NCI-H2029 treated with DMSO at 0.1 percent for 48 hours (cell line): ENCODE data around the gene CDA.
"Not testable (repeated sequence)": the region's sequence is repeated elsewhere in the genome, so short reads cannot be mapped to it uniquely, and the experiment has no call there.

Experiments
- DNase-seq: peaks from one replicate; lab custom pipeline; 2025; lab: John Stamatoyannopoulos, UW

Gene CDA

DNA sequence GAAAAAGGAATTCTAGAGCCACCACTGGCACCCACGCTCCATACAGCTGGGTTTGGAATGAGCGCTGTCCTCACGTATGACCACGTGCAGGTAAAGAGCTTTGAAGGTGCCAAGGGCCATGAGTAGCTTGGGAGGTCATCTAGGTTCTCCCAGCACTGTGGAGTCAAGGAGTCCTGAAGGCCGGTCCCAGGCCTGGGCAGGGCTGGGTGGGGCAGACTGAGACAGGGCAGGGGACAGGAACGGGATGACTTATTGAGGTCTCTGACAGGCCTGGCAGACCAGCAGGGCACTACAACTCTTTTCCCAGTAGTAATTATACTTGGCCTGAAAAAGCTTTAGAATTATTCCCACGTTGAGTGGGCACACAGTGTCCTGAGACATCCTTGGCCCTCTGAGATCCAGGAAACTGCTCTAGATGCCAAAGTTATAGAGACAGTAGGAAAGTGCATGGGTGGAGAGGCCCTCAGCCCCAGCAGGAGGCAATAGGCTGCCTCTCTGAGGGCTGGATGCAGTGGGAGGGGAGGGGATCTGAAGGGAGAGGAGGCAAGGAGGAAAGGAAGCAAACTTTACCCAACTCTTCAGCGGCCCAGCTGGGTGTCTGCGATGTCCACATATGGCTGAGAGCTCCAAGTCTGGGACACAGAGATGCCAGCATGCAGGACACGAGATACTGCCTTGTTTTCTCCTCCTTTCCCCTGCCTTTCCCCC, 1.8 kb upstream of the CDA start:
- no peak for DNase-seq

GRCh38 chr1:20587661-20588053, 1.2 kb upstream of the CDA start:
- DNase-seq = no peak

DNA sequence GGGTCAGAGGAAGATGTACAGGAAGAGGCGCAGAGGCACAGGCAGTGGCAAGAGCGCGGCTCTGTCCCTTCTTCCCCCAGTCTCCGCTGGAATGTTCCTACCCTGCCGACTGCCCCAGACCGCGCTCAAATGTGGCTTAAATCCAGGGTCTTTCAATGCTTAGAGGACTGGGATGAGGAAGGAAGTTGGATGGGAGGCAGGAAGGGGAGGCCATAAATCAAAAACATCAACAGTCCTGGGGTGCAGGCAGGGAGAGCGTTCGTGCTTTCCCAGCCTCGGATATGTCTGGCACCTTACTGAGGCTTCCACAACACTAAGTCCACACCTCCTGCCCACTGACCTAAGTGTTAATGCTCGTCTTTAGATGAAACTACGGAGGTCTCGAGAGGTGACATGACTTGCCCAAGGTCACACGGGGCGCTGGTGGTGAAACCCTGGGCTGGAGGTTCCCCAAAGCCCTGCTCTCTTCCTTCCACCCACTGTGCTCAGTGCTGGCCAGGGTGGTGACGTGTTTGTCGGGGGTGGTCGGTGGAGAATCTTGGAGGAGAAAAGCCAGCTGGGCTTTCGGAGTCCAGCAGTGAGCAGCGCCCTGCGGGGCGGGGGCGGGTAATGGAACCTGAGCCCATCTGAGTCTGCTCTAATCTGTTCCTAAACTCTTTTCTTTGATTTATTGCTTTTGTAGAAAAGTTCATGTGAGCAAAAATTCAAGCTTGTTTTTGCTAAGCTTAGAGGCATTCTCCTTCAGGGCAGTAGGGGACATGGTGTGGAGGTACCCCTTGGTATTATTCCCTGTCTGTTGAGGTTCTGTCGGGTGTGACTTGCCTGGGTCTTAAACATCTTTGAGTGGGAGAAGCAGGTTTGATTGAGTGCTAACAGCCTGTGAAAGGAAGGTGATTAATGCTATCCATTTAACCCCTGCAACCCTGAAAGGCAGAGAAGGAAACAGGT, 708 bp downstream of the CDA start:
- DNase-seq = no peak

DNA sequence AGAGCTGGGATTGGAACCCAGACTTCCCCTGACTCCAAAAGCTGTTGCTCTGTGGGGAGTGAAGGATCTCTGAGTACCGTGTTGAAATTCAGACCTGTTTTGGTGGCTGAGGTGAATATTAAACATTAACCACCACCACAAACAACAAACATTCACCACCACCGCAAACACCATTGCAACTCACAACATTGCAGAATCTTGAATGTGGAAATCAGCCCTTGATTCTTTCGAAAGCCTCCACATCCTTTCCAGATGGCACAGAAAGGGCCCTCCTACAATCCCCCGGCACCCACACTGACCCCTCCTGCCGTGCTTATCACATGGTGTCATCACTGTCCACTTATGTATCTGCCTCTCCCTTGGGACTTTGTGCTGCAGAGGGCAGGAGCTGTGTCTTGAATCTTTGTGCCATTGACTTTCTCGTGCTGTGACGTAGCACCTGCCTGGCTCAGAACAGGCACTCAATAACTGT, 1.4 kb downstream of the CDA start:
- no peak for DNase-seq

DNA sequence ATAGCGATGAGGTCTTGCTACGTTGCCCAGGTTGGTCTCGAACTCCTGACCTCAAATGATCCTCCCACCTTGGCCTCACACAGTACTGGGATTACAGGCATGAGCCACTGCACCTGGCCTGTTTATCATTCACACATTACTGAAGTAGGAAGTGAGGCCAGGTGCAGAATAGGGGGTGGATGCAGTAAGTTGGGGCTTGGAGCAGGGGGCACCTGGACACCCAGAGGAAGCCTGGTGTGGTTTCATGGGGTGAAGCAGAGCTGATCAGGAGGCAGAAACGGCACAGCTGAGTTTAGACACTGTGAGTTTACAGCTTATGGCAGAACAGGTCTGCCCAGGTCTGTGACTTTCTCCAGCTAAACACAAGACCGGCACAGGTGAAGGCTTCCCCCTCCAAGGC, 4.9 kb downstream of the CDA start:
- no peak for DNase-seq

DNA sequence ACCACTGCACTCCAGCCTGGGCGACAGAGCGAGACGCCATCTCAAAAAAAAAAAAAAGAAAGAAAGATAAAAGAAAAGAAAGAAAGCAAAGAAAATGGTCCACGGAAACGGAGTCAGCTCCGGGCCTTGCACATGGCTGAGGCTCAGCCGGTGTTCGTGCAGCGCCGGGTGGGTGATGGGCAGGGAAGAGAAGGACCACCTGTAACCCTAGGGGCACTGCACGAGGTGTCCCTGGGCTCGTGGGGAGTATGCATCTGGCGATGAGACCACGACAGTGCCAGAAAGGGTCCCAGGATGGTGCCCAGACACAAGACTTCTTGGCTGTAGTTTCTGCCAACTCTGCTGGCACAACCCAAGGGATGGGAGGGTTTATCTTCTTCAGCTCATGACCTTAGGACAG, 5.8 kb downstream of the CDA start:
- DNase-seq = no peak

DNA sequence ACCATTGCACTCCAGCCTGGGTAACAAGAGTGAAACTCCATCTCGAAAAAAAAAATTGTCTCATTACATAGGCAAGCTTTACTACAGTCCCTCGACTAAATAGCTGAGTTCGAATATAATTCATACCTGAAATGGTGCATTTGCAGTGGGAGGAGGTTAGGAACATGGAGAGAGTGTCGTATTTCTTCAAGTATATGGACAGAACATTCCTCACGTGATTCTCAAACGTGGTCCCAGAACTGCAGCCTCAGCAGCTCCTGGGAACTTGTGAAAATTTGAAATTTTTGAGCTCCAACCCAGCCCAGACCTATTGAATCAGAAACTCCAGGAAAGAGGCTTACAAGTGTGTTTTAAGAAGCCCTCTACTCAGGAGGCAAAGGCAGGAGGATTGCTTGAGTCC, 7.2 kb downstream of the CDA start:
- no peak for DNase-seq

- DNase-seq = no peak
Measured at GRCh38 chr1:20597650-20598049, 8.8 kb downstream of the CDA start.

DNA sequence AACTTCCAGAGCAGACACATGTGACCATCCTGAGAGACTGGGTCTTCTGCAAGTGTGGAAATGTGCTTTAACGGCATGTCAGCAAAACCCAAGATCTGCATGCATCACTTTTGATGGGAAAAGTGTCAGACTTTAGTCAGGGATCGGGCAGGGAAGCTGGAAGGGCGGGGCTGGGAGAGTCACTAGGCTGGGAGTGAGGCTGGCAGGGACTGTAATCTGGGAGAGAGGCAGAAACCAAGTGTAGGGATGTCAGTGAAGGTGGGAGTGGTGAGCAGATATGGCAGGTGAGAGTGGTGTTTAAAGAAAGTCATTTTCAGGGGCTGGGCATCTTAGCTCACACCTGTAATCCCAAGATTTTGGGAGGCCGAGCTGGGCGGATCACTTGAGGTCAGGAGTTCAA, 11.3 kb downstream of the CDA start:
- no peak for DNase-seq

DNA sequence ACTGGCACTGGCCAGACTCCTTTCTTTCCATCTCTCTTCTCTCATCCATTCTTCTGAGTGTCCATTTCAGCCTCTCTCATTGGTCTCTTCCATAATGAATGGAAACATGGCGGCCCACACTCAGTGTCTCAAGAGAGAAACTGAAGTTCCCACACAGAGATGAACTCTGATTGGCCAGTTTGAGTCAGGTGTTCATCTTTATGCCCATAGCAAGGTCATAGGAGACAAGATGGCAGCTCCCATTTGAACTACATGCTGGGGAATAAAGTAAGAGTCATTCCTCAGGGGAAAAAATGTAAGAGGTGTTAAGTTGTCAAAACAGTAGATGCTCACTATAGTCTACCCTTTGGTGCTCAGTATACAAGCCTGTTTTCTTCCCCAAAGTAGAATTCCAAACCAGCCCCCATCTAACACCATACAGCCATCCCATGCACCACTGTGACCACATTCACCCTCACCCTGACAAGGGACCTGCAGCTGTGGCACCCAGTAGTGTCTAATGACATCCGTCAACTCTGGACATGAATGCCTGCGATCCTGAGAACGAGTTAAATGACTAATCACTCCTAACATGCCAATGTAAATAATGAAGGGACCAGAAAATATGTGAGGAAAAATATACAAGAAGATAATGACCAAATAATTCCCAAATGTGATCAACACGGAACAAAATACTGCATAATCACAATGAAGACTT, 12.4 kb downstream of the CDA start:
- DNase-seq = no peak

DNA sequence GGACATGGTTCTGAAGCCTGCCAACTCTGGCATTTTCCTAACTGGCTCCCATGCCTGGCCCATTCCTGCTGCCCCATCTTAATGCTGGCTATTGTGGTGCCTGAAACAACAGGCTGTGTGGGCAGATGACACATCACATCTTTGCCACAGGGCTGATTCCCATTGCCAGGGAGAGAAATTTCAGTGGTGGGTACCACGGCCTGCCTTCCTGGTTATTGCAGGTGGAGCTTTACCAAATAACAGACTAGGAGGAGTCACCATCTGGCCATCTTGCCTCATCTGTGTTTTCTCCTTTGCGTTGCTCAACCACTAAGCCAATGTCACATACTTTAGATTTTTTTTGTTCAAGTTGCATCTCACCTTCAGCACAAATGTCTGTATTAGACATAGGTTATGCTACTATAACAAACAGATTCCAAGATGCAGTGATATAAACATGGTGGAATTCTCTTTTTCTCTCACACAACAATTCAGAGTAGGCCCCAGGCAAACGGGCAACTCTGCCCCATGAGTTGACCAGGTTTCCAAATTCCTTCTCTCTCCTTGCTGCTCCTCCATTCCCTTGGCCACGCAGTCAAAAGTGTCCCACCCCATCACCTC, 14.1 kb downstream of the CDA start:
- DNase-seq = no peak

DNA sequence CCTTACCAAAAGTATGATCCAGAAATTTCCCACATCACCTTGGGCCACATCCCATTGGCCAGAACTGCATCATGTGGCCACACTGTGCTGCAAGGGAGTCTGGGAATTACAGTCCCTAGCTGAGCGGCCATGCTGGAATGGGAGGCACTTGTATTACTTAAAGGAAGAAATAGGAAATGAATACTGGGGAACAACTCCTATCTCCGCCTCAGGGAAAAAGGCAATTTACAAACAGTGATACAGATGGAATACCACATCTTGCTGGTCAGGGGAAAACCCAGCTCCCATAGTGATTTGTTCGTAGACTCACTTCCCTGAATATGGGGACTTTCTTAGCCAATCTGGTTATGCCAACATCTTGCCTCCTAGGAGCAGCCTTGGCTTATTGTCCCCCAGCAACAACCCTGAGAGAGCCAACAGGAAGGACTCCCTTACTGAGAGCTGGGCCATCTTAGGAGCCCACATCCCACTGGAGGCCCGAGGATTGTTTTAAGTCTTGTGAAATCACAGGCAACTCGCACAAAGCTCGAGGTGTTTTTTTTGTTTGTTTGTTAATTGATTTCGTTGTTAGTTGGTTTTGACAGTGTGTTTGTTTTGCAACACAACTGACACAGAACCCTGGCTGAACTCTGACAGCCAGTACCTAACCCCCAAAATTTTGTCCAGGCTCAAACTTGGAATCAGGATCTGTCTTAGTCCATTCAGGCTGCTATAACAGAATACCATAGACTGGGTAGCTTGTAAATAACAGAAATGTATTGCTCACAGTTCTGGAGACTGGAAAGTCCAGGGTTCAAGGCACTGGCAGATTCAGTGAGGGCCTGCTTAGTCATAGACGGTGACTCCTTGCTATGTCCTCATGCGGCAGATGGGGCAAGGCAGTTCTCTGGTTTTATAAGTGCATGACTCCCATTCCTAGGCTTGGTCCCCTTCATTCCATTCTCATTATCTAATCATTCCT, 14.9 kb downstream of the CDA start:
- no peak for DNase-seq

GRCh38 chr1:20604678-20605077, 15.8 kb downstream of the CDA start:
- DNase-seq = no peak

DNA sequence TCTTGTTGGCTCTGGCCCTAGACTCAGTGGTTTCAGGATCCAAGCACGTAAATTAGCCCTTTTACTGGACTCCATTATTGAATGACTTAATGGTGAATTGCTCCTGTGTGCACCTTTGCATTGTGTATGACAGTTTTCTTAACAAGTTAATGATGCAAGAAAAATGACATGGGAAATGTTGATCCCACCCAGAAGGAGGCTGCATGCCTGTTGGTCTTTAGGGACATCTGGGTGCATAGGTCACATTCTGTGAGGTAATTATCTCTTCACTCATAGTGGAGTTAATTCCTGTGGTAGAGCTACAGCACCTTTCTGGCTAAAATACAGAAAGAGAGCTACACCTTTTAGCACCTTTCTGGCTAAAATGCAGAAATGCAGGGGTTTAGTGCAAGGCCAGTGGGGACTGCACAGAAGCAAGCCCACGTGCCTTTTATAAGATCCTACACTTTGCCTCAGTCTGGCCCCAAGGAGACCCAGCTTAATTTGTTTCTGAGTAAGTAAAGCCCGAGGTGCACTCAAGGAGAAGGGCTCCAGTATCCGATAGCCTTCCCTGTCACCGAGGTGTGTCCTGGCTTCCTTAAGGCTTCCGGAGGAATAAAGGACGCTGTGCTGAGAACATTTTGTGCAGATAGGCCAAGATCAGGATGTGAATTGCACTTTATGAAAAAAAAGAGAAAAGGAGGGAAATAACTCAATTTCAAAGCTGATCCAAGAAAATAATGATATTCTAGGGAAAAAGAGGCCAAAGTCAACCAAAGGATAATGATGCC, 18.1 kb downstream of the CDA start:
- DNase-seq = not testable (repeated sequence)

DNA sequence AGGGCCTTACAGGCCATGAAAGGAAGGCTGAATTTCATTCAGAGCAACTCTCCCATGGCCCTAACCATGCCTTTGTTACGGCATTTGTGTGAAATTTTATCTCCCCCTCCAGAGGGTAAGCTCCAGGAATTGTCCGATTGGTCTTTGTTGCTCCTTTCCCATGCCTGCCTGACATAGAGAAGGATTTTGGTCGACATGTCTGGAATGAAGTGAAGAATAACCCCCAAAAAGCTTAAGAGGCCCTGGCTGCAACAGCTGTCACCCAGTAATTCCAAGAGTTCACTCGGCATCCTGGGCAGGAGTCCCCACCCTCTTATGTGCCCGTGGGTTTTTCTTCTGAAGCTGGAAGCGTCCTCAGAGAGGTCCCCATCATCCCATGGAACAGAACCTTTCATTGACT, 20.6 kb downstream of the CDA start:
- no peak for DNase-seq

GRCh38 chr1:20610970-20611369, 22.1 kb downstream of the CDA start:
- DNase-seq = no peak

GRCh38 chr1:20611652-20612051, 22.8 kb downstream of the CDA start:
- no peak for DNase-seq

DNA sequence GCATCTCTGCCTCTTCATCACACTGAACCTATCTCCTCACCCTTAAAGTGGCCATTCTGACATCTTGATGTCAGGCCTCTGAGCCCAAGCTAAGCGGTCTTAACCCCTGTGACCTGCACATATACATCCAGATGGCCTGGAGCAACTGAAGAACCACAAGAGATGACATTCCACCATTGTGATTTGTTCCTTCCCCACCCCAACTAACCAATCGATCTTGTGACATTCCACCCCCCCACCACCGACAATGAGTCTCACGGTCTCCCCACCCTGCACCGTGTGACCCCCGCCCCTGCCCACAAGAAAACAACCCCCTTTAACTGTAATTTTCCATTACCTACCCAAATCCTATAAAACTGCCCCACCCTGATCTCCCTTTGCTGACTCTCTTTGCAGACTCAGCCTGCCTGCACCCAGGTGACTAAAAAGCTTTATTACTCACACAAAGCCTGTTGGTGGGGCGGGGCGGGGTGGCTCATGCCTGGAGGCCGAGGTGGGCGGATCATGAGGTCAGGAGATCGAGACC, 23.4 kb downstream of the CDA start:
- no peak for DNase-seq

GRCh38 chr1:20614131-20614579, 25.3 kb downstream of the CDA start:
- DNase-seq = no peak
